Sigmoid colon (tissue), 4 donors: Measurements from ENCODE around the gene GTF2IRD1.

Experiments used
- EP300 ChIP-seq, 4 donors: sonication (generic); formaldehyde crosslinking; IDR thresholded peaks; one replicate each; pipeline ENCODE4 v1.6.1; 2017; ENCODE audit warnings: antibody characterized with exemption in 4 of 4
- POLR2A ChIP-seq, 2 donors: fragments of 450-650 bp; IDR thresholded peaks; one replicate each; pipeline ENCODE4 v1.6.1; 2016; ENCODE audit warnings: antibody characterized with exemption in 2 of 2, mild to moderate bottlenecking in 2 of 2, moderate library complexity in 2 of 2
- POLR2AphosphoS5 ChIP-seq, 4 donors: sonication (generic); formaldehyde crosslinking; IDR thresholded peaks; one replicate each; pipeline ENCODE4 v1.6.1; 2017; ENCODE audit warnings: antibody characterized with exemption in 4 of 4
- TF ChIP-seq, protein P1 (sequence below), 4 experiments: fragments of 450-650 bp in 3 of 4; fragments of 200-600 bp in 1 of 4; IDR thresholded peaks; one replicate each; pipeline ENCODE4 v1.5.1; 2016 to 2019; ENCODE audit warnings: antibody characterized with exemption in 4 of 4, mild to moderate bottlenecking in 3 of 4, moderate library complexity in 2 of 4

- TF ChIP-seq, protein P1, sequence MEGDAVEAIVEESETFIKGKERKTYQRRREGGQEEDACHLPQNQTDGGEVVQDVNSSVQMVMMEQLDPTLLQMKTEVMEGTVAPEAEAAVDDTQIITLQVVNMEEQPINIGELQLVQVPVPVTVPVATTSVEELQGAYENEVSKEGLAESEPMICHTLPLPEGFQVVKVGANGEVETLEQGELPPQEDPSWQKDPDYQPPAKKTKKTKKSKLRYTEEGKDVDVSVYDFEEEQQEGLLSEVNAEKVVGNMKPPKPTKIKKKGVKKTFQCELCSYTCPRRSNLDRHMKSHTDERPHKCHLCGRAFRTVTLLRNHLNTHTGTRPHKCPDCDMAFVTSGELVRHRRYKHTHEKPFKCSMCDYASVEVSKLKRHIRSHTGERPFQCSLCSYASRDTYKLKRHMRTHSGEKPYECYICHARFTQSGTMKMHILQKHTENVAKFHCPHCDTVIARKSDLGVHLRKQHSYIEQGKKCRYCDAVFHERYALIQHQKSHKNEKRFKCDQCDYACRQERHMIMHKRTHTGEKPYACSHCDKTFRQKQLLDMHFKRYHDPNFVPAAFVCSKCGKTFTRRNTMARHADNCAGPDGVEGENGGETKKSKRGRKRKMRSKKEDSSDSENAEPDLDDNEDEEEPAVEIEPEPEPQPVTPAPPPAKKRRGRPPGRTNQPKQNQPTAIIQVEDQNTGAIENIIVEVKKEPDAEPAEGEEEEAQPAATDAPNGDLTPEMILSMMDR (IDR thresholded peaks at IDR 0.05) = no peak
- no peak for TF ChIP-seq POLR2AphosphoS5 (IDR thresholded peaks at IDR 0.05)
- no peak for TF ChIP-seq POLR2A (IDR thresholded peaks at IDR 0.05)
- no peak for TF ChIP-seq EP300 (IDR thresholded peaks at IDR 0.05)
Measured at GRCh38 chr7:74582447-74583039, 128.8 kb downstream of the GTF2IRD1 start.
